ENCODE measurements around the gene CENPF.

- TF ChIP-seq, protein P1, sequence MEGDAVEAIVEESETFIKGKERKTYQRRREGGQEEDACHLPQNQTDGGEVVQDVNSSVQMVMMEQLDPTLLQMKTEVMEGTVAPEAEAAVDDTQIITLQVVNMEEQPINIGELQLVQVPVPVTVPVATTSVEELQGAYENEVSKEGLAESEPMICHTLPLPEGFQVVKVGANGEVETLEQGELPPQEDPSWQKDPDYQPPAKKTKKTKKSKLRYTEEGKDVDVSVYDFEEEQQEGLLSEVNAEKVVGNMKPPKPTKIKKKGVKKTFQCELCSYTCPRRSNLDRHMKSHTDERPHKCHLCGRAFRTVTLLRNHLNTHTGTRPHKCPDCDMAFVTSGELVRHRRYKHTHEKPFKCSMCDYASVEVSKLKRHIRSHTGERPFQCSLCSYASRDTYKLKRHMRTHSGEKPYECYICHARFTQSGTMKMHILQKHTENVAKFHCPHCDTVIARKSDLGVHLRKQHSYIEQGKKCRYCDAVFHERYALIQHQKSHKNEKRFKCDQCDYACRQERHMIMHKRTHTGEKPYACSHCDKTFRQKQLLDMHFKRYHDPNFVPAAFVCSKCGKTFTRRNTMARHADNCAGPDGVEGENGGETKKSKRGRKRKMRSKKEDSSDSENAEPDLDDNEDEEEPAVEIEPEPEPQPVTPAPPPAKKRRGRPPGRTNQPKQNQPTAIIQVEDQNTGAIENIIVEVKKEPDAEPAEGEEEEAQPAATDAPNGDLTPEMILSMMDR (IDR thresholded peaks at IDR 0.05 in 8 of 11, conservative IDR thresholded peaks at IDR 0.05 in 3 of 11) = no peak
- TF ChIP-seq POLR2AphosphoS5 (IDR thresholded peaks at IDR 0.05) (no peak), POLR2A (IDR thresholded peaks at IDR 0.05) (no peak)
Observed at GRCh38 chr1:214638459-214638807, 35.4 kb downstream of the CENPF start.
